Neural cell (in vitro differentiated cells): Measurements from ENCODE around the gene MRRF.

Experiments used
- CTCF ChIP-seq: fragments of 450-650 bp; IDR thresholded peaks from 2 replicates; pipeline ENCODE4 v1.5.1; 2014; ENCODE audit warnings: antibody characterized with exemption, mild to moderate bottlenecking, moderate library complexity; ENCODE audit not compliant: poor library complexity, severe bottlenecking
- TAF1 ChIP-seq: IDR thresholded peaks from 2 replicates; pipeline ENCODE4 v1.6.1; 2012; ENCODE audit warnings: low read depth

GRCh38 chr9:122320413-122320881 is 55.8 kb downstream of the MRRF start:
- TF ChIP-seq CTCF (no peak), TAF1 (no peak)
